Esophagus muscularis mucosa (tissue), 4 donors: Measurements from ENCODE around the gene FGF11. TPM values are rescaled to one million over a fixed set of nuclear protein-coding genes. Genes with fewer than 3 reads are reported as not detected.

Experiments used
- DNase-seq: peaks from one replicate; pipeline ENCODE4 v3.0.0-alpha.2; 2017; ENCODE audit errors: extremely low spot score
- H3K27ac ChIP-seq, 4 donors: fragments of 200-600 bp; sonication (generic); replicated peaks in 1 of 4; 1 replicate in 3 of 4; 2 replicates in 1 of 4; pipeline ENCODE4 v1.5.1; 2016 to 2019; ENCODE audit warnings: mild to moderate bottlenecking in 1 of 4
- H3K27me3 ChIP-seq, 4 donors: fragments of 200-600 bp; sonication (generic); one replicate each; pipeline versions ENCODE4 v1.5.1 to v1.6.0; 2016 to 2019
- H3K36me3 ChIP-seq, 4 donors: fragments of 200-600 bp; sonication (generic); one replicate each; pipeline ENCODE4 v1.5.1; 2016 to 2019
- H3K4me1 ChIP-seq, 4 donors: fragments of 200-600 bp; sonication (generic); one replicate each; pipeline ENCODE4 v1.5.1; 2016 to 2019
- H3K4me3 ChIP-seq, 4 donors: fragments of 200-600 bp; sonication (generic); 1 replicate in 2 of 4; 2 replicates in 2 of 4; pipeline ENCODE4 v1.5.1; 2016 to 2019; ENCODE audit warnings: mild to moderate bottlenecking in 4 of 4, moderate library complexity in 1 of 4
- H3K9me3 ChIP-seq, 4 donors: fragments of 200-600 bp; sonication (generic); 1 replicate in 3 of 4; 2 replicates in 1 of 4; pipeline ENCODE4 v1.5.1; 2016 to 2019
- CTCF ChIP-seq, 3 experiments: fragments of 200-600 bp in 2 of 3; fragments of 450-650 bp in 1 of 3; sonication (generic) in 2 of 3; IDR thresholded peaks; one replicate each; pipeline ENCODE4 v1.5.1; 2017 to 2019; ENCODE audit warnings: antibody characterized with exemption in 3 of 3, mild to moderate bottlenecking in 2 of 3, moderate library complexity in 1 of 3
- EP300 ChIP-seq: sonication (generic); formaldehyde crosslinking; IDR thresholded peaks from one replicate; pipeline ENCODE4 v1.6.1; 2017; ENCODE audit warnings: antibody characterized with exemption
- POLR2A ChIP-seq: fragments of 450-650 bp; IDR thresholded peaks from one replicate; pipeline ENCODE4 v1.6.1; 2017; ENCODE audit warnings: antibody characterized with exemption, moderate library complexity, mild to moderate bottlenecking, low read depth
- POLR2AphosphoS5 ChIP-seq, 2 donors: sonication (generic); formaldehyde crosslinking; IDR thresholded peaks; one replicate each; pipeline ENCODE4 v1.6.1; 2017; ENCODE audit warnings: antibody characterized with exemption in 2 of 2
- WGBS: methylation state at CpG from one replicate; pipeline ENCODE4 v1.1.5; 2018; 5-methylcytosine and 5-hydroxymethylcytosine counted together
- intact Hi-C: fragments of 100-400 bp; cut with DNase I; formaldehyde crosslinking; loops from one replicate; pipeline ENCODE4 v1.15.1; 2023
- total RNA-seq, 4 donors: library from RNA; depleted of rRNA; stranded (reverse); fragments of >200 nt; gene quantifications; one replicate each; pipeline versions ENCODE4 v1.1.0 to v1.2.1, GENCODE V29; 2016

FGF11 gene
- 1 to 10 TPM in 2 of 4 donors, under 1 TPM in 1, not detected in 1; 0.50 to 1.9 (median 1.3) TPM for total RNA-seq

- H3K27me3 ChIP-seq, result peaks cover 0 to 97% (median 37%) of the 10 kb centered on the region in 4 donors
Observed at GRCh38 chr17:7439462-7440112, at the start of gene FGF11. TSS of gene FGF11 (plus strand) at chr17:7439512. CDS start at chr17:7439621, 109 bp downstream.

GRCh38 chr17:7389924-7390910 is 49.1 kb upstream of the FGF11 start:
- Histone ChIP-seq H3K4me3 (no peak overlapping the region), H3K27ac (no peak overlapping the region), H3K4me1 (peaks cover 14 to 29% (median 21%) of the 10 kb centered on the region in 4 donors), H3K36me3 (peaks cover 16 to 69% (median 51%) of the 10 kb centered on the region in 4 donors), H3K9me3 (no peaks in the 10 kb centered on the region), H3K27me3 (no peaks in the 10 kb centered on the region)
- no peak for DNase-seq
- TF ChIP-seq POLR2A (no peak), CTCF (IDR thresholded peaks at IDR 0.05) (no peak), EP300 (no peak), POLR2AphosphoS5 (IDR thresholded peaks at IDR 0.05) (no peak)
- WGBS, result 89% methylated on average over 19 of the region's 19 CpGs
- intact Hi-C loops, result no loop called here

More at GRCh38 chr17:7439462-7440112, at the start of gene FGF11:
- no peak for TF ChIP-seq POLR2A
- no peak for TF ChIP-seq POLR2AphosphoS5 (IDR thresholded peaks at IDR 0.05)
- TF ChIP-seq CTCF (IDR thresholded peaks at IDR 0.05), result no peak
- TF ChIP-seq EP300, result no peak
- WGBS, result 6% methylated on average over 20 of the region's 50 CpGs
- peaks cover 59 to 72% (median 67%) of the 10 kb centered on the region in 4 donors for H3K4me1 ChIP-seq
- H3K9me3 ChIP-seq, result no peaks in the 10 kb centered on the region
- H3K4me3 ChIP-seq, result peak within 1 kb of the TSS; percentile 43 to 62 (median 46)
- intact Hi-C loops, result loop anchor here (5.0 kb wide), 2 partner anchors 48 to 118 kb away; partner anchors contain the start of gene TNFSF13
- DNase-seq, result no peak
- H3K27ac ChIP-seq, result no peak within 1 kb of the TSS
- H3K36me3 ChIP-seq, result no peaks in the 10 kb centered on the region

- Histone ChIP-seq H3K4me3 (no peak overlapping the region), H3K27ac (no peak overlapping the region), H3K27me3 (no peaks in the 10 kb centered on the region), H3K9me3 (no peaks in the 10 kb centered on the region), H3K4me1 (peaks cover 14 to 36% (median 26%) of the 10 kb centered on the region in 4 donors), H3K36me3 (peaks cover 16 to 65% (median 50%) of the 10 kb centered on the region in 4 donors)
- 60% methylated on average over 1 of the region's 2 CpGs for WGBS
- intact Hi-C loops, result no loop called here
- TF ChIP-seq POLR2A (no peak), CTCF (IDR thresholded peaks at IDR 0.05) (no peak)
- DNase-seq, result no peak
Observed at GRCh38 chr17:7391307-7391706, 48.0 kb upstream of the FGF11 start.

- peak overlapping the region; percentile 75 to 90 (median 82) for H3K4me3 ChIP-seq
- no peak for TF ChIP-seq POLR2AphosphoS5 (IDR thresholded peaks at IDR 0.05)
- TF ChIP-seq CTCF (IDR thresholded peaks at IDR 0.05), result no peak
- peaks cover 14 to 36% (median 26%) of the 10 kb centered on the region in 4 donors for H3K4me1 ChIP-seq
- intact Hi-C loops, result no loop called here
- no peak for DNase-seq
- H3K27me3 ChIP-seq, result no peaks in the 10 kb centered on the region
- H3K9me3 ChIP-seq, result no peaks in the 10 kb centered on the region
- peaks cover 16 to 50% (median 40%) of the 10 kb centered on the region in 4 donors for H3K36me3 ChIP-seq
- H3K27ac ChIP-seq, result peak overlapping the region; percentile 89 to 98 (median 94)
- 77% methylated on average over 34 of the region's 42 CpGs for WGBS
Observed at GRCh38 chr17:7392696-7393612, 46.4 kb upstream of the FGF11 start.
